H1 (cell line): ENCODE results near the gene VMP1. TPM values are rescaled to one million over a fixed set of nuclear protein-coding genes. Genes with fewer than 3 reads are reported as not detected.

Experiments
- CTCF ChIA-PET: fragments of 300-600 bp; sonication (Branson Sonifier 250); formaldehyde crosslinking; loops from one replicate; lab custom pipeline; 2021; ENCODE audit not compliant: partially characterized antibody; lab: Charles Lee
- POLR2A ChIA-PET: fragments of 300-600 bp; sonication (Branson Sonifier 250); formaldehyde crosslinking; loops from one replicate; lab custom pipeline; 2021; ENCODE audit warnings: inconsistent platforms; ENCODE audit not compliant: partially characterized antibody; lab: Charles Lee
- DNase-seq, 2 experiments: peaks; one replicate each; pipeline versions ENCODE4 v3.0.0 to v3.0.0-alpha.2; 2010 to 2022; ENCODE audit warnings: low spot score in 2 of 2, low read depth in 1 of 2, mixed read lengths in 1 of 2
- FAIRE-seq: peaks from 2 replicates; lab custom pipeline; 2011; peaks lifted over from hg19 to GRCh38; lab: Jason Lieb, UNC
- H2AFZ ChIP-seq: 2 replicates; pipeline ENCODE4 v1.8.1; 2012; ENCODE audit warnings: low read length, inconsistent platforms
- H2AK5ac ChIP-seq: 2 replicates; pipeline ENCODE4 v1.6.1; 2013; ENCODE audit warnings: low read depth, low read length
- H2BK120ac ChIP-seq: replicated peaks from 2 replicates; pipeline ENCODE3; 2013; ENCODE audit warnings: low read depth, low read length, inconsistent platforms
- H2BK12ac ChIP-seq: 2 replicates; pipeline ENCODE4 v1.6.1; 2013; ENCODE audit warnings: low read depth, low read length
- H2BK15ac ChIP-seq: 2 replicates; pipeline ENCODE4 v1.6.1; 2013; ENCODE audit warnings: low read length
- H2BK20ac ChIP-seq: 2 replicates; pipeline ENCODE4 v1.6.1; 2013; ENCODE audit warnings: low read length
- H2BK5ac ChIP-seq: 2 replicates; pipeline ENCODE4 v1.6.1; 2013; ENCODE audit warnings: low read depth, low read length
- H3K14ac ChIP-seq: 2 replicates; pipeline ENCODE4 v1.6.1; 2013; ENCODE audit warnings: inconsistent platforms; ENCODE audit not compliant: insufficient read length
- H3K18ac ChIP-seq: 2 replicates; pipeline ENCODE4 v1.6.1; 2013; ENCODE audit warnings: low read length; ENCODE audit errors: extremely low read depth
- H3K23ac ChIP-seq: 2 replicates; pipeline ENCODE4 v1.6.1; 2013; ENCODE audit warnings: inconsistent platforms; ENCODE audit not compliant: insufficient read length
- H3K23me2 ChIP-seq: 2 replicates; pipeline ENCODE4 v1.6.1; 2013; ENCODE audit warnings: low read depth, low read length
- H3K27ac ChIP-seq: 2 replicates; pipeline ENCODE4 v1.6.1; 2011; ENCODE audit warnings: low read depth, low read length, inconsistent platforms
- H3K27me3 ChIP-seq, 4 experiments: replicated peaks in 1 of 4; 1 replicate in 1 of 4; 2 replicates in 3 of 4; pipeline versions ENCODE4 v1.6.1 to v1.8.1; 2011 to 2013; ENCODE audit warnings: low read length in 3 of 4, mild to moderate bottlenecking in 3 of 4, inconsistent platforms in 2 of 4, mixed read lengths in 2 of 4, moderate library complexity in 1 of 4; ENCODE audit not compliant: control insufficient read depth in 3 of 4, insufficient read depth in 3 of 4; ENCODE audit errors: extremely low read depth in 1 of 4
- H3K36me3 ChIP-seq, 4 experiments: 2 replicates each; pipeline versions ENCODE4 v1.6.1 to v1.8.1; 2011 to 2013; ENCODE audit warnings: mild to moderate bottlenecking in 4 of 4, low read length in 3 of 4, moderate library complexity in 2 of 4, control low read depth in 1 of 4, inconsistent platforms in 1 of 4; ENCODE audit not compliant: insufficient read depth in 4 of 4, control insufficient read depth in 2 of 4
- H3K4ac ChIP-seq: replicated peaks from 2 replicates; pipeline ENCODE3; 2013; ENCODE audit warnings: low read length, low read depth, mixed read lengths, inconsistent platforms; ENCODE audit not compliant: insufficient read length
- H3K4me1 ChIP-seq, 4 experiments: replicated peaks in 1 of 4; 1 replicate in 1 of 4; 2 replicates in 3 of 4; pipeline versions ENCODE4 v1.6.1 to v1.8.1; 2011 to 2013; ENCODE audit warnings: low read length in 3 of 4, inconsistent platforms in 2 of 4, mixed read lengths in 1 of 4; ENCODE audit not compliant: insufficient read depth in 4 of 4, control insufficient read depth in 3 of 4
- H3K4me2 ChIP-seq, 2 experiments: 2 replicates each; pipeline versions ENCODE4 v1.6.1 to v1.8.1; 2011 to 2013; ENCODE audit warnings: low read depth in 2 of 2, low read length in 2 of 2, control low read depth in 1 of 2, inconsistent platforms in 1 of 2, mild to moderate bottlenecking in 1 of 2; ENCODE audit not compliant: insufficient read depth in 1 of 2
- H3K4me3 ChIP-seq, 4 experiments: fragments of 200-600, 300-600 bp in 1 of 4; sonication (generic), shearing (Covaris generic), sonication (Bioruptor Twin) in 1 of 4; 2 replicates each; pipeline versions ENCODE4 v1.5.1 to v1.8.1; 2011 to 2016; ENCODE audit warnings: low read length in 4 of 4, low read depth in 3 of 4, control low read depth in 2 of 4, inconsistent platforms in 2 of 4, mild to moderate bottlenecking in 2 of 4, mixed read lengths in 1 of 4, moderate library complexity in 1 of 4; ENCODE audit not compliant: insufficient read depth in 2 of 4; ENCODE audit errors: extremely low read depth in 1 of 4
- H3K56ac ChIP-seq: replicated peaks from 2 replicates; pipeline ENCODE3; 2013; ENCODE audit warnings: low read depth, mild to moderate bottlenecking, mixed read lengths, low read length, inconsistent platforms; ENCODE audit not compliant: insufficient read length
- H3K79me1 ChIP-seq: 2 replicates; pipeline ENCODE4 v1.6.1; 2013; ENCODE audit warnings: low read depth, low read length, control low read depth
- H3K79me2 ChIP-seq, 2 experiments: 2 replicates each; pipeline versions ENCODE4 v1.6.1 to v1.8.1; 2012 to 2013; ENCODE audit warnings: low read length in 2 of 2, mild to moderate bottlenecking in 2 of 2, inconsistent platforms in 1 of 2; ENCODE audit not compliant: insufficient read depth in 2 of 2, control insufficient read depth in 1 of 2
- H3K9ac ChIP-seq, 4 experiments: replicated peaks in 1 of 4; 1 replicate in 1 of 4; 2 replicates in 3 of 4; pipeline versions ENCODE4 v1.6.1 to v1.8.1; 2011 to 2013; ENCODE audit warnings: low read depth in 3 of 4, low read length in 3 of 4, control low read depth in 2 of 4, mild to moderate bottlenecking in 2 of 4, moderate library complexity in 2 of 4, inconsistent platforms in 1 of 4; ENCODE audit errors: extremely low read depth in 1 of 4
- H3K9me3 ChIP-seq, 2 experiments: 2 replicates each; pipeline versions ENCODE4 v1.6.1 to v1.8.1; 2012 to 2013; ENCODE audit warnings: mild to moderate bottlenecking in 2 of 2, moderate library complexity in 2 of 2, control low read depth in 1 of 2, inconsistent platforms in 1 of 2, low read depth in 1 of 2, low read length in 1 of 2, mixed read lengths in 1 of 2; ENCODE audit not compliant: insufficient read depth in 2 of 2
- H4K20me1 ChIP-seq, 2 experiments: replicated peaks in 1 of 2; 2 replicates each; pipeline versions ENCODE3 to v1.8.1; 2011 to 2013; ENCODE audit warnings: inconsistent platforms in 2 of 2, low read length in 2 of 2, mild to moderate bottlenecking in 1 of 2; ENCODE audit not compliant: insufficient read depth in 2 of 2, control insufficient read depth in 1 of 2
- H4K5ac ChIP-seq: 2 replicates; pipeline ENCODE4 v1.6.1; 2013; ENCODE audit warnings: low read length, low read depth, mixed read lengths, inconsistent platforms; ENCODE audit not compliant: insufficient read length
- H4K8ac ChIP-seq: 2 replicates; pipeline ENCODE4 v1.8.0; 2013; ENCODE audit warnings: mild to moderate bottlenecking, moderate library complexity, low read length, inconsistent platforms; ENCODE audit not compliant: insufficient read depth; ENCODE audit errors: extremely low read depth
- H4K91ac ChIP-seq: replicated peaks from 2 replicates; pipeline ENCODE3; 2013; ENCODE audit warnings: low read length, mixed read lengths, inconsistent platforms; ENCODE audit not compliant: insufficient read length
- ASH2L ChIP-seq: fragments of 200-600, 300-600 bp; sonication (generic); IDR thresholded peaks from one replicate; pipeline ENCODE4 v1.7.1; 2017; ENCODE audit warnings: low read length
- CREB1 ChIP-seq: IDR thresholded peaks from 2 replicates; pipeline ENCODE4 v1.6.1; 2012; ENCODE audit warnings: inconsistent platforms
- SAP30 ChIP-seq: fragments of 300-600 bp; sonication (generic); IDR thresholded peaks from 2 replicates; pipeline ENCODE4 v1.7.1; 2012; ENCODE audit warnings: low read length, moderate library complexity, mild to moderate bottlenecking, inconsistent platforms; ENCODE audit not compliant: insufficient read depth, insufficient replicate concordance
- SIN3A ChIP-seq, 2 experiments: IDR thresholded peaks in 1 of 2; conservative IDR thresholded peaks in 1 of 2; 2 replicates each; pipeline ENCODE4 v1.6.1; 2011 to 2012; ENCODE audit warnings: low read length in 2 of 2, improper control_type of control experiment in 1 of 2, low read depth in 1 of 2, mild to moderate bottlenecking in 1 of 2
- SP1 ChIP-seq: IDR thresholded peaks from 2 replicates; pipeline ENCODE4 v1.6.1; 2011; ENCODE audit warnings: low read depth, low read length
- WGBS, 2 experiments: shearing (Covaris generic) in 1 of 2; methylation state at CpG; one replicate each; pipeline versions ENCODE4 v1.1.6 to v1.1.7; 2013 to 2015; ENCODE audit warnings: low lambda C conversion rate in 2 of 2, mixed read lengths in 2 of 2, inconsistent platforms in 1 of 2, low coverage in 1 of 2, missing lambda C conversion rate in 1 of 2; ENCODE audit not compliant: insufficient replicate concordance in 2 of 2, insufficient coverage in 1 of 2, insufficient read length in 1 of 2; ENCODE audit errors: extremely low coverage in 1 of 2, missing lambda C conversion rate in 1 of 2; 5-methylcytosine and 5-hydroxymethylcytosine counted together
- polyA plus RNA-seq, 7 experiments: library from polyadenylated mRNA; depleted of rRNA in 3 of 7; stranded (reverse) in 5 of 7; unstranded in 2 of 7; fragments of >200 nt in 5 of 7; fragments of 200-250 nt in 2 of 7; gene quantifications; 1 replicate in 5 of 7; 2 replicates in 1 of 7; 4 replicates in 1 of 7; pipeline versions ENCODE4 v1.2.1 to v1.2.3, GENCODE V29; 2011 to 2013; ENCODE audit warnings: missing spikeins in 2 of 7, mixed read lengths in 2 of 7
- total RNA-seq: library from RNA; stranded (reverse); fragmentation: NEBNext Ultra II Directional; extraction: Animal tissue kit (Norgen Biotek cat#: 25700); gene quantifications from 2 replicates; pipeline ENCODE4 v1.2.1, GENCODE V29; 2021
- TF ChIP-seq, protein P1 (sequence below), 3 experiments: IDR thresholded peaks; 1 replicate in 2 of 3; 2 replicates in 1 of 3; pipeline versions ENCODE4 v1.5.1 to v1.6.1; 2011; ENCODE audit warnings: low read length in 3 of 3, mild to moderate bottlenecking in 3 of 3, inconsistent platforms in 2 of 3, low read depth in 1 of 3, moderate library complexity in 1 of 3; ENCODE audit not compliant: insufficient read depth in 1 of 3; ENCODE audit errors: control extremely low read depth in 1 of 3

Gene VMP1
- total and polyA plus RNA-seq, 2 of the 8 experiments (the other 6 are each of a cell fraction or from before 2014, with no cell fraction given), result 45.0 to 92.7 TPM

DNA sequence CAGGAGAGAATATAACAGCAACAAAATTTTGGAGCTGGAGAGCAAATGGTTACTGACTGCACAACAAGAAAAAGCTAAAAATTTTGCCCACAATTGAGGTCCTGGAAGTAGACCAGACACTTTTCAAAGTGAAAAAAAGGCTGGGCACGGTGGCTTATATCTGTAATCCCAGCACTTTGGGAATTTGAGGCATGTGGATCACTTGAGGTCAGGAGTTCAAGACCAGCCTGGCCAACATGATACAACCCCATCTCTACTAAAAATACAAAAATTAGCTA is 162.4 kb downstream of the VMP1 start:
- H4K5ac ChIP-seq, result no peak overlapping the region
- H2BK20ac ChIP-seq, result no peak overlapping the region
- H3K4me1 ChIP-seq, result no peaks in the 10 kb centered on the region
- no peak overlapping the region for H2BK15ac ChIP-seq
- H3K18ac ChIP-seq, result no peak overlapping the region
- H3K4me3 ChIP-seq, result no peak overlapping the region
- DNase-seq, result no peak
- H3K23me2 ChIP-seq, result no peaks in the 10 kb centered on the region
- H2BK120ac ChIP-seq, result no peak overlapping the region
- no peak overlapping the region for H4K91ac ChIP-seq
- FAIRE-seq, result no peak
- no peaks in the 10 kb centered on the region for H3K79me1 ChIP-seq
- H4K20me1 ChIP-seq, result no peaks in the 10 kb centered on the region
- no peaks in the 10 kb centered on the region for H3K79me2 ChIP-seq
- H3K23ac ChIP-seq, result no peak overlapping the region
- WGBS, 2 experiments, result 90% methylated on average over 1 of the region's 1 CpG; no CpG with 5 or more reads in 1 of the 2 experiments
- no peak overlapping the region for H3K4me2 ChIP-seq
- no peak overlapping the region for H2BK5ac ChIP-seq
- no peak overlapping the region for H2AK5ac ChIP-seq
- H3K27me3 ChIP-seq, result no peaks in the 10 kb centered on the region
- H2BK12ac ChIP-seq, result no peak overlapping the region
- POLR2A ChIA-PET, result interaction anchor here (0.9 to 2.6 kb wide), 5 partner anchors 9 to 29 kb away, joined by 3 to 9 read pairs (median 5); no protein-coding TSS in a partner anchor
- CTCF ChIA-PET, result interaction anchor here (0.6 to 2.5 kb wide), 8 partner anchors 9 to 120 kb away, joined by 3 to 9 read pairs (median 3); no protein-coding TSS in a partner anchor
- peaks cover 0 to 12% (median 4%) of the 10 kb centered on the region in 4 experiments; a peak in 2 of 8 replicates for H3K36me3 ChIP-seq
- H2AFZ ChIP-seq, result no peak overlapping the region
- no peak overlapping the region for H4K8ac ChIP-seq
- H3K9ac ChIP-seq, result no peak overlapping the region
- H3K27ac ChIP-seq, result no peak overlapping the region
- H3K4ac ChIP-seq, result no peak overlapping the region
- H3K9me3 ChIP-seq, result no peaks in the 10 kb centered on the region; a peak in 1 of 4 replicates
- H3K14ac ChIP-seq, result no peak overlapping the region
- H3K56ac ChIP-seq, result no peak overlapping the region
- TF ChIP-seq SIN3A (conservative IDR thresholded peaks at IDR 0.05 in 1 of 2, IDR thresholded peaks at IDR 0.05 in 1 of 2; ENCODE audit: low read depth in 1 of 2, low read length in 2 of 2) (no peak), SP1 (no peak), CREB1 (no peak), SAP30 (no peak), ASH2L (no peak)
- TF ChIP-seq, protein P1, sequence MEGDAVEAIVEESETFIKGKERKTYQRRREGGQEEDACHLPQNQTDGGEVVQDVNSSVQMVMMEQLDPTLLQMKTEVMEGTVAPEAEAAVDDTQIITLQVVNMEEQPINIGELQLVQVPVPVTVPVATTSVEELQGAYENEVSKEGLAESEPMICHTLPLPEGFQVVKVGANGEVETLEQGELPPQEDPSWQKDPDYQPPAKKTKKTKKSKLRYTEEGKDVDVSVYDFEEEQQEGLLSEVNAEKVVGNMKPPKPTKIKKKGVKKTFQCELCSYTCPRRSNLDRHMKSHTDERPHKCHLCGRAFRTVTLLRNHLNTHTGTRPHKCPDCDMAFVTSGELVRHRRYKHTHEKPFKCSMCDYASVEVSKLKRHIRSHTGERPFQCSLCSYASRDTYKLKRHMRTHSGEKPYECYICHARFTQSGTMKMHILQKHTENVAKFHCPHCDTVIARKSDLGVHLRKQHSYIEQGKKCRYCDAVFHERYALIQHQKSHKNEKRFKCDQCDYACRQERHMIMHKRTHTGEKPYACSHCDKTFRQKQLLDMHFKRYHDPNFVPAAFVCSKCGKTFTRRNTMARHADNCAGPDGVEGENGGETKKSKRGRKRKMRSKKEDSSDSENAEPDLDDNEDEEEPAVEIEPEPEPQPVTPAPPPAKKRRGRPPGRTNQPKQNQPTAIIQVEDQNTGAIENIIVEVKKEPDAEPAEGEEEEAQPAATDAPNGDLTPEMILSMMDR (IDR thresholded peaks at IDR 0.05; ENCODE audit: control extremely low read depth in 1 of 3, insufficient read depth in 1 of 3, low read depth in 1 of 3, low read length in 3 of 3), result no peak
